Upper lobe of left lung (tissue), 4 donors: ENCODE data around the gene UGT1A8.

Source experiments
- EP300 ChIP-seq, 4 donors: sonication (generic); formaldehyde crosslinking; IDR thresholded peaks; one replicate each; pipeline ENCODE4 v1.5.1; 2017; ENCODE audit warnings: antibody characterized with exemption in 4 of 4, control low read depth in 2 of 4
- POLR2A ChIP-seq, 4 donors: fragments of 450-650 bp; IDR thresholded peaks; one replicate each; pipeline ENCODE4 v1.5.1; 2016 to 2017; ENCODE audit warnings: antibody characterized with exemption in 4 of 4, mild to moderate bottlenecking in 2 of 4
- POLR2AphosphoS5 ChIP-seq, 2 donors: sonication (generic); formaldehyde crosslinking; IDR thresholded peaks; one replicate each; pipeline ENCODE4 v1.5.1; 2017; ENCODE audit warnings: antibody characterized with exemption in 2 of 2
- TF ChIP-seq, protein P1 (sequence below), 6 experiments: fragments of 450-650 bp in 4 of 6; fragments of 200-600 bp in 2 of 6; sonication (generic) in 2 of 6; IDR thresholded peaks; one replicate each; pipeline ENCODE4 v1.5.1; 2016 to 2019; ENCODE audit warnings: antibody characterized with exemption in 6 of 6

DNA sequence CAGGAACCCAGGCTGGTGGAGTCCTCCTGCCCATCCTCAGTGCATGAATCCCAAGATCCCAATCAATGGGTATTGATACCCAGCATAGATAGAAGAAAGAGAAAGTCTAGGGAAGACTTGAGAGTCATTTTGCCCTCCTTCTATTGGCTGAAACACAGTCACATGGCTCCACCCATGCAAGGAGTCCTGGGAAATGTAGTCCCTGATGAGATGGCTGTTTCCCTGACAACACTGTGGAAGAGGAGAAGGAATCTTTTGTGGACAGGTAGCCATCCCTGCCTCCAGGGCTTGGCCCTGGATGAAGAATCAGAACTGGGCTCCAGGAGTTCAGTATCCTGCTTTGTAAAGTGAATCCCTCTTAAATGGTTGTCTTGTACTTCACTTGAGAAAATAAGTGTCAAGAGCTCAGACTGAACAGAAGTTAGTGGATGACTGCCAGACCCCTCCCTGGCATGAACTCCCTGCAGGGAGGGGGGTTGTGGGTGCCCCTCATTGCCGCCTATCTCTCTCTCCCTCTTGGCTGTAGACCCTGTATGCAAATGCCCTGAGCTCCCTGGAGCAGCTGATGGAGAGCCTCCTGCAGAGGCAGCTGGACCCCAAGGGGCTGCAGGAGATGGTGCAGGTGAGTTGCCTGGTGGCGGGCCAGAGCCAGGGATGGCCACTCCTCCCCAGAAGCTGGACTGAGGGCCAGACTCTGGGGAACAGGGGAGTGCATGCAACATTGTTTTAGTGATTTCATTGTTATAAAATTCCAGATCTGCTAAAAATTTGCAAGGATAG, 196.8 kb downstream of the UGT1A8 start:
- TF ChIP-seq, protein P1, sequence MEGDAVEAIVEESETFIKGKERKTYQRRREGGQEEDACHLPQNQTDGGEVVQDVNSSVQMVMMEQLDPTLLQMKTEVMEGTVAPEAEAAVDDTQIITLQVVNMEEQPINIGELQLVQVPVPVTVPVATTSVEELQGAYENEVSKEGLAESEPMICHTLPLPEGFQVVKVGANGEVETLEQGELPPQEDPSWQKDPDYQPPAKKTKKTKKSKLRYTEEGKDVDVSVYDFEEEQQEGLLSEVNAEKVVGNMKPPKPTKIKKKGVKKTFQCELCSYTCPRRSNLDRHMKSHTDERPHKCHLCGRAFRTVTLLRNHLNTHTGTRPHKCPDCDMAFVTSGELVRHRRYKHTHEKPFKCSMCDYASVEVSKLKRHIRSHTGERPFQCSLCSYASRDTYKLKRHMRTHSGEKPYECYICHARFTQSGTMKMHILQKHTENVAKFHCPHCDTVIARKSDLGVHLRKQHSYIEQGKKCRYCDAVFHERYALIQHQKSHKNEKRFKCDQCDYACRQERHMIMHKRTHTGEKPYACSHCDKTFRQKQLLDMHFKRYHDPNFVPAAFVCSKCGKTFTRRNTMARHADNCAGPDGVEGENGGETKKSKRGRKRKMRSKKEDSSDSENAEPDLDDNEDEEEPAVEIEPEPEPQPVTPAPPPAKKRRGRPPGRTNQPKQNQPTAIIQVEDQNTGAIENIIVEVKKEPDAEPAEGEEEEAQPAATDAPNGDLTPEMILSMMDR (IDR thresholded peaks at IDR 0.05) = no peak
- no peak for TF ChIP-seq POLR2A (IDR thresholded peaks at IDR 0.05)
- TF ChIP-seq POLR2AphosphoS5 (IDR thresholded peaks at IDR 0.05) = no peak
- TF ChIP-seq EP300 (IDR thresholded peaks at IDR 0.05) = no peak
